ENCODE results near the gene ZNF555.
"Not testable (repeated sequence)": the region's sequence is repeated elsewhere in the genome, so short reads cannot be mapped to it uniquely, and the experiment has no call there.

Gene ZNF555

GRCh38 chr19:2840794-2841791 is at the start of gene ZNF555:
Gene ZNF555, plus strand, starts transcription at chr19:2841475. Its CDS starts 98 bp downstream, at chr19:2841573.
- DNase-seq (ENCODE audit: low read depth), result peak; percentile 96

- DNase-seq (ENCODE audit: low read depth), result no peak
Observed at GRCh38 chr19:2791876-2792275, 49.4 kb upstream of the ZNF555 start.

- not testable (repeated sequence) for DNase-seq (ENCODE audit: low read depth)
Observed at GRCh38 chr19:2792666-2793065, 48.6 kb upstream of the ZNF555 start.

DNA sequence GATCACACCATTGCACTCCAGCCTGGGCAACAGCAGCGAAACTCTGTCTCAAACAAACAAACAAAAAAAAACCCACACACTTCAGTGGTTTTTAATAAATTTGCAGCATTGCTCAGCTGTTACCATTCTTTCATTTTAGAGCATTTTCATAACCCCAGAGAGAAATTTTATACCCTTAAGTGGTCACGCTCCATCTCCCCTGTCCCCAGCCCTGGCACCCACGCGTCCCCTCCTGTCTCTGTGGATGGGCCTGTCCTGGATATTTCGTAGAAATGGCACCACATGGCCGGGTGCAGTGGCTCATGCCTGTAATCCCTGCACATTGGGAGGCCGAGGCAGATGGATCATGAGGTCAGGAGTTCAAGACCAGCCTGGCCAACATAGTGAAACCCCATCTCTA is 48.1 kb upstream of the ZNF555 start:
- DNase-seq (ENCODE audit: low read depth), result no peak

GRCh38 chr19:2793577-2793976 is 47.7 kb upstream of the ZNF555 start:
- no peak for DNase-seq (ENCODE audit: low read depth)

- DNase-seq (ENCODE audit: low read depth), result no peak
Observed at GRCh38 chr19:2795827-2796658, 45.2 kb upstream of the ZNF555 start.

DNA sequence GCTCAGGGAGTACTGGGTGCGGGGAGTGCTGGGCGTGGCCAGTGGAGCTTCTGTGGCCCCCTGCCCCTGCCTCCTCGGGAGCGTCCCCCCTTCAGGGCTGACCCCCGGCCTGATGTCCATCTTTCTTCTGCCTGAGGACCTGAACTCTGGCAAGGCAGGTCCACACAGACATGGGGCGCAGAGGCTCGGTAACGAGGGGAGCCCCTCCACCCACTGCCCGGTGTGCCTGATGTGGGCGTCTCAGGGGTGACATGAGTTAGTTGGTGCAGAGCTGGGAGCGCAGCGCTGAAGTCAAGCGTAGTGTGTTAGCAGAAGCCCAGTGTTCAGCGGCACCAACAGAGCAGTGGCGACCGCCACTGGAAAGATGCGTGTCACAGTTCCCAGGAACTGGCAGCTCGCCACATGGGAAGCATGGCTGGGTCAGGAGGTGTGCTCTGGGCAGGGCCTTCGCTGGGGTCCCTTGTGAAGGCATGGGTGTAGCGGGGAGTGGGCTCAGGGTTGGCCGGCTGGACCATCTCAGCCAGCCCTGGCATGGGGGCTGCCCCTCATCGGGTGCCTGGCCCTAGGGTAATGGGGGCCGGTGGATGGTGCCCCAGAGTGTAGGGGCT is 44.5 kb upstream of the ZNF555 start:
- DNase-seq (ENCODE audit: low read depth), result no peak

DNA sequence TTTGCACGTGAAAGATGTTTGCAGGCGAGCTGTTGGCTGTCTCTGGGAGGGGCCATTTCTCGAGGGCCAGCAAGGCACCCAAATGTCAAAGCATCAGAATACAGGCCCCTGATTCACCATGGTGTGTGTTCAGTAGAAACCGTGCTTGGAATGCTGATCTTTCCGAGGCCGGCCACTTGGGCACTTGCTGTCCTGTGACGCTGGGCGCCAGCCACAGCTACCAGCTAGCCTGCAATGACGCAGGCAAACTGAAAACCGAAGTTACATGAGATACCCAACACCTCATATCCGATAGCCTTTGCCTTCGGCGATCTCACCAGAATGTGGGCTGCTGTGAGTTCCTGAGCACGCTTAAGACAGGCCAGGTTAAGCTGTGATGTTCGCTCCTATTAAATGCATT is 44.0 kb upstream of the ZNF555 start:
- no peak for DNase-seq (ENCODE audit: low read depth)

DNA sequence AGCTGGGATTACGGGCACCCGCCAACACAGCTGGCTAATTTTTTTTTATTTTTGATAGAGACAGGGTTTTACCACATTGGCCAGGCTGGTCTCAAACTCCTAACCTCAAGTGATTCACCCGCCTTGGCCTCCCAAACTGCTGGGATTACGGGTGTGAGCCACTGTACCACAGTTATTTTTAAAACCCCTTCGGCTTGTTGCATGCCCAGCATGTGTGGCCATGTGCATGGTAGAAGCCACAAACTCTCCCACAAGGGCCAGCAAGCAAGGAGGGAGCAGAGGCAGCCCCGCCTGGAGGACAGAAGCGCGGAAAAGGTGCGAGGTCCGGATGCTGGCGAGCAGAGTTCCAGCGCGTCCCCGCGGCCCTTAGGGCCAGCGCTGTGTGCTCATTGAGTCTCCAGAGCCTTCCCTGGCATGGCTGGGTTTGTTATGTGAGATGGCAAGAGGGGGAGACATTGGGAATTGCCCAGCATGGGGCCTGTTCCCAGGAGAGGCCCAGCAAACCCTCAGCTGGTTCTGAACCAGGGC is 43.1 kb upstream of the ZNF555 start:
- no peak for DNase-seq (ENCODE audit: low read depth)

GRCh38 chr19:2798733-2799132 is 42.5 kb upstream of the ZNF555 start:
- DNase-seq (ENCODE audit: low read depth), result no peak

- no peak for DNase-seq (ENCODE audit: low read depth)
Observed at GRCh38 chr19:2799273-2800020, 41.8 kb upstream of the ZNF555 start.

DNA sequence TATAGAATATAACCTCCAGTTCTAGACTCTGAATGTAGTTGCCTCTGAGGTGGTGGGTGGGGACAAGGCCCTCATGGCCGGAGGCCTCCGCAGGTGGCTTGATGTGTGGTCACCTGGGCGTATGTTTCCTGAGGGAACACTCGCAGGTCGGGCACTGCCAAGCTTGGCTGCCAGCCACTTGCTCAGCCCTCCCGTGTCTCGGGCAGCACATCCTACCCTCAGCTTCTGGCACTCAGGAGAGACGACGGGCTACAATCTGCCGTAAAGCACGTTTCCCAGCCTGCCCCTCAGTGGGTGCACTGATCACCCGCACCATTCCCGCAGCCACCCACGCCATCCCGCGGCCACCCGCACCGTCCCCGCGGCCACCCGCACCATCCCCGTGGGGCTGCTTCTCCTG is 40.8 kb upstream of the ZNF555 start:
- DNase-seq (ENCODE audit: low read depth), result no peak

GRCh38 chr19:2802826-2803225 is 38.4 kb upstream of the ZNF555 start:
- no peak for DNase-seq (ENCODE audit: low read depth)

- no peak for DNase-seq (ENCODE audit: low read depth)
Observed at GRCh38 chr19:2803486-2804155, 37.7 kb upstream of the ZNF555 start.

- DNase-seq (ENCODE audit: low read depth), result no peak
Observed at GRCh38 chr19:2804156-2805004, 36.9 kb upstream of the ZNF555 start.

DNA sequence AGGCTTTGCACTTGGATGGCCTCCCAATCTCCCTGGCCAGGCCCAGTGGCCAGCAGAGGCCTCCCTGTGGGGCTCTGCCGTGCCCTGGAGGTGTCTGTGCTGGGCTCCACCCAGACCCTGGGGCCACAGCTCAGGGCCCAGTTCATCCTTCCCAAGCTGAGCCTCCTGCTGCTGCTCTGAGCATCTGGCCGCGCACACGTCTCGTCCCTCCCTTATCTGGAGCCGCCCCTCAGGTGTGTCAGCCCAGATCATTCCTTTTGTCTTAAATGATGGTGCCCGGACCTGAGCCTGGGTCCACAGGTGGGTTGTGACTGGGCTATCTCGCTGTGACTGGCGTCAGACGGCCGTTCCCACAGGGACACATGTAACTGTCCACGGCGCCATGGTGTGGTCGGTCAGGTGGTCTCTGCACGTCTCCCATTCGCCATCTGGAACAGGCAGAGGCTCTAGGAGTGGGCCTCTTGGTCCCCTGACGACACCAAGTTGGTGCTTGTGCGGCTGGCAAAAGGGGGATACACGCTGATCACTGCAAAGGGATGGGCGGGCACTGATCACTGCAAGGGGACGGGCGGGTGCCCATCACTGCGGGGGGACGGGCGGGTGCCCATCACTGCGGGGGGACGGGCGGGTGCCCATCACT is 35.9 kb upstream of the ZNF555 start:
- no peak for DNase-seq (ENCODE audit: low read depth)

- DNase-seq (ENCODE audit: low read depth), result no peak
Observed at GRCh38 chr19:2805991-2806649, 35.2 kb upstream of the ZNF555 start.

DNA sequence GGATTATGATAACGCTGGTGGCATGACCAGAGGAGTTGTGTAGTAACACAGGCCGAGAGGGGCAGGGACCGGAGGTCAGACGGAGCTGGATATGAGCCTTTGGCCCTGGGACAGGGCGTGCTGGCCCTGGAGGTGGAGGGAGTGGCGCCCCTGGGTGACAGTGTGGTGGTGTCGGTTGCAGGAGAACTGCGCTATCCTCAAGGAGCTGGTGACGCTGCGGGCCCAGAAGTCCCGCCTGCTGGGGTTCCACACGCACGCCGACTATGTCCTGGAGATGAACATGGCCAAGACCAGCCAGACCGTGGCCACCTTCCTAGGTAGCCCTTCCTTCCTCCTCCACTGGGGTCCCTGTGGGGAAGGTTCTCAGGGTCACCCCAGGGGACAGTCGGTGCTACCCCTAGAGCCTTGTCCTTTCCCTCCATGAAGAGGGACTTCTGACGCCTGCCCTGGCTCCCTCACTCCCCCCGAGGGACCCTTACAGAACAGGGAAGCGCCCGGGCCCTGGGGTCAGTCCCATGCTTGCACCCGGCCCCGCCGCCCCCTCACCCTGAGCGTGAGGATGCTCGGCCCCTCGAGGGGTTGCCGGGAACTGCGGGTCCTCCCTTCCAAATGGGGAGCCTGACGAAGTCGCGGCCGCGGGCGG is 34.4 kb upstream of the ZNF555 start:
- DNase-seq (ENCODE audit: low read depth), result no peak
